GM12891 (cell line): ENCODE measurements around the gene FOXO1.

Experiments used
- POLR2A ChIP-seq: IDR thresholded peaks from 2 replicates; pipeline ENCODE4 v1.6.1; 2011; ENCODE audit warnings: low read depth, low read length, control low read depth
- POLR2AphosphoS5 ChIP-seq: IDR thresholded peaks from 2 replicates; pipeline ENCODE4 v1.6.1; 2011; ENCODE audit warnings: low read depth, low read length, control low read depth
- SPI1 ChIP-seq: IDR thresholded peaks from 2 replicates; pipeline ENCODE4 v1.6.1; 2011; ENCODE audit warnings: low read depth, low read length, control low read depth

- no peak for TF ChIP-seq POLR2A
- no peak for TF ChIP-seq POLR2AphosphoS5
- no peak for TF ChIP-seq SPI1
These were observed 67.9 kb downstream of the FOXO1 start for GRCh38 chr13:40598569-40598968.
